Peyer's patch (tissue), 4 donors: ENCODE data around the gene JADE2. TPM values are rescaled to one million over a fixed set of nuclear protein-coding genes. Genes with fewer than 3 reads are reported as not detected.
A peak's percentile ranks its signal among the peaks of the same experiment; 100 is the strongest.

Experiments used
- DNase-seq, 3 donors: peaks; one replicate each; pipeline ENCODE4 v3.0.0-alpha.2; 2017 to 2019
- H3K27ac ChIP-seq, 4 donors: fragments of 200-600 bp; sonication (generic); one replicate each; pipeline ENCODE4 v1.5.1; 2016 to 2019
- H3K27me3 ChIP-seq, 2 donors: fragments of 200-600 bp; sonication (generic); one replicate each; pipeline ENCODE4 v1.5.1; 2019
- H3K36me3 ChIP-seq, 3 donors: fragments of 200-600 bp; sonication (generic); one replicate each; pipeline ENCODE4 v1.5.1; 2016 to 2019
- H3K4me1 ChIP-seq, 4 donors: fragments of 200-600 bp; sonication (generic); one replicate each; pipeline ENCODE4 v1.5.1; 2016 to 2019
- H3K4me3 ChIP-seq, 4 donors: fragments of 200-600 bp; sonication (generic); 1 replicate in 3 of 4; 2 replicates in 1 of 4; pipeline ENCODE4 v1.5.1; 2016 to 2019; ENCODE audit warnings: mild to moderate bottlenecking in 1 of 4
- H3K9me3 ChIP-seq, 4 donors: fragments of 200-600 bp; sonication (generic); one replicate each; pipeline ENCODE4 v1.5.1; 2016 to 2019; ENCODE audit warnings: mild to moderate bottlenecking in 1 of 4
- POLR2A ChIP-seq, 2 donors: fragments of 450-650 bp; IDR thresholded peaks; one replicate each; pipeline ENCODE4 v1.5.1; 2017; ENCODE audit warnings: antibody characterized with exemption in 2 of 2, mild to moderate bottlenecking in 2 of 2, moderate library complexity in 2 of 2
- total RNA-seq, 4 donors: library from RNA; depleted of rRNA; stranded (reverse); fragments of >200 nt; gene quantifications; one replicate each; pipeline ENCODE4 v1.1.0, GENCODE V29; 2016
- TF ChIP-seq, protein P1 (sequence below), 6 experiments: fragments of 450-650 bp in 4 of 6; fragments of 200-600 bp in 2 of 6; sonication (generic) in 1 of 6; IDR thresholded peaks; one replicate each; pipeline ENCODE4 v1.5.1; 2017 to 2019; ENCODE audit warnings: antibody characterized with exemption in 6 of 6, mild to moderate bottlenecking in 3 of 6, moderate library complexity in 1 of 6

Gene JADE2
- total RNA-seq, 4 donors from 2014 or later: 51.5 to 77.6 (median 57.4) TPM

DNA sequence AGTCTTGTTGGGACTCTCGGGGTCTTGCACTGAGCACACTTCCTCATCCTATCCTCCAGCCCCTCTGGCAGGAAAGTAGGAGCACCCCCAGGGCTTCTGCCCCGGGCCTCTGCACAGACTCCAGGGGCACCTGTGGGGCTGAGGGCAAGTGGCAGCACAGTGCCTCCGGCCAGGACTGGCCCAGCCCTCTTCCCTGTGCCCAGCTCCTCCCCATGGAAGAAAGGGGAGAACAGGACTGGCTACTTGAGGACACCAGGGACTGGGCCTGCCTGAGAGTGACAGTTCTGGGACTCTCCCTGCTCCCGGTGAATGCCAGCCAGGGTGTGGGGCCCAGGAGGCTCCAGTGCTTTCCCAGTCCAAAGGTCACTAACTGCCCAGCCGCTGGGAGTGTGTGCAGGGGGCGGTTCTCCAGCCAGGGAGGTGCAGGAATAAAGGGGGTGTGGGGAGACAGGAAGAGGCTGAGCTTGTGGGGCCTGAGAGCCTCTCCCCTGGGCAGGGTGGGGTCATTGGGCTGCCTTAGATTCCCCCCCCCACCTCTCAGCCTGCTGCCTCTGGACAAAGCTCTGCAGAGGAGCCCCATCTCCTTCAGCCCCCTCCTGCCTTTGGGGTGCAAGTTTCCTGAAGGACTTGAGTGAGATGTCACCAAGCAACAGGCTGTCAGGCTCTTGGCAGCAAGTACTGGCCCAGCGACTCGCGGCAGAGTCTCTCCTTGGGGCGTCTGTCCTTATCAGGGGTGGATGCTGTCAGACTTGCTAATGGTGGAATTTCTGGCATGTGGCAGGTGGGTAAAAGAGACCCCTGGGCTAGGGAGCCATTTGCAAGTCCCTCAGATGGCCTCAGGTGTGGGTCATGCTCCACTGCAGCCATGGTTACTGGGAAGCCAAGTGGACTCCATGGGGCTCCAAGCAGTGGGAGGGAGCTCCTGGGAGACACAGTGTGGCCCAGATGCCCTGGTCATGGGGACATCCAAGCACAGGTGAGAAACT, 19.1 kb upstream of the JADE2 start:
- Histone ChIP-seq H3K4me1 (peaks cover 0 to 33% (median 11%) of the 10 kb centered on the region in 4 donors), H3K27ac (peak overlapping the region in 3 of 4 donors; percentile 77 to 84 (median 82)), H3K27me3 (no peaks in the 10 kb centered on the region), H3K4me3 (peak overlapping the region in 3 of 4 donors; percentile 27 to 65 (median 58)), H3K9me3 (no peaks in the 10 kb centered on the region), H3K36me3 (no peaks in the 10 kb centered on the region)
- TF ChIP-seq, protein P1, sequence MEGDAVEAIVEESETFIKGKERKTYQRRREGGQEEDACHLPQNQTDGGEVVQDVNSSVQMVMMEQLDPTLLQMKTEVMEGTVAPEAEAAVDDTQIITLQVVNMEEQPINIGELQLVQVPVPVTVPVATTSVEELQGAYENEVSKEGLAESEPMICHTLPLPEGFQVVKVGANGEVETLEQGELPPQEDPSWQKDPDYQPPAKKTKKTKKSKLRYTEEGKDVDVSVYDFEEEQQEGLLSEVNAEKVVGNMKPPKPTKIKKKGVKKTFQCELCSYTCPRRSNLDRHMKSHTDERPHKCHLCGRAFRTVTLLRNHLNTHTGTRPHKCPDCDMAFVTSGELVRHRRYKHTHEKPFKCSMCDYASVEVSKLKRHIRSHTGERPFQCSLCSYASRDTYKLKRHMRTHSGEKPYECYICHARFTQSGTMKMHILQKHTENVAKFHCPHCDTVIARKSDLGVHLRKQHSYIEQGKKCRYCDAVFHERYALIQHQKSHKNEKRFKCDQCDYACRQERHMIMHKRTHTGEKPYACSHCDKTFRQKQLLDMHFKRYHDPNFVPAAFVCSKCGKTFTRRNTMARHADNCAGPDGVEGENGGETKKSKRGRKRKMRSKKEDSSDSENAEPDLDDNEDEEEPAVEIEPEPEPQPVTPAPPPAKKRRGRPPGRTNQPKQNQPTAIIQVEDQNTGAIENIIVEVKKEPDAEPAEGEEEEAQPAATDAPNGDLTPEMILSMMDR (IDR thresholded peaks at IDR 0.05): peak in 1 of 6 experiments; percentile 33
- peak; percentile 87 to 94 for TF ChIP-seq POLR2A (IDR thresholded peaks at IDR 0.05)
- DNase-seq: peak in 2 of 3 donors; percentile 93 to 96

DNA sequence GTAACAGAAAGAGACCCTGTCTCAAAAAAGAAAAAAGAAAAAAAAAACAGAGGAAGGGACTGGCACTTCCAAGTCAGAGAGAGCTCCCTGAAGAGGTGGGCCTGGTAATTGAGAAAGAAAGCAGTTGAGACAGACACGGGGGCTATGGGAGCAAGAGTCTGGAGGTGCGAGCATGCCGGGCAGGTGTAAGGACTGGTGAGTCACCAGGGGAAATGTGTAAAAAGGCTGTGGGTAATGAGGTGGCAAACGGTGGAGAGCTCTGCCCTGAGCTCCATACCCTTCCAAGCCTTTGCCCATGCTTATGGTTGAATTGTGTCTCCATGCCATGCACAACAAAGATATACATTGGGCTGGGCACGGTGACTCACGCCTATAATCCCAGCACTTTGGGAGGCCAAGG, 18.0 kb upstream of the JADE2 start:
- peak overlapping the region in 2 of 4 donors; percentile 58 to 65 for H3K4me3 ChIP-seq

DNA sequence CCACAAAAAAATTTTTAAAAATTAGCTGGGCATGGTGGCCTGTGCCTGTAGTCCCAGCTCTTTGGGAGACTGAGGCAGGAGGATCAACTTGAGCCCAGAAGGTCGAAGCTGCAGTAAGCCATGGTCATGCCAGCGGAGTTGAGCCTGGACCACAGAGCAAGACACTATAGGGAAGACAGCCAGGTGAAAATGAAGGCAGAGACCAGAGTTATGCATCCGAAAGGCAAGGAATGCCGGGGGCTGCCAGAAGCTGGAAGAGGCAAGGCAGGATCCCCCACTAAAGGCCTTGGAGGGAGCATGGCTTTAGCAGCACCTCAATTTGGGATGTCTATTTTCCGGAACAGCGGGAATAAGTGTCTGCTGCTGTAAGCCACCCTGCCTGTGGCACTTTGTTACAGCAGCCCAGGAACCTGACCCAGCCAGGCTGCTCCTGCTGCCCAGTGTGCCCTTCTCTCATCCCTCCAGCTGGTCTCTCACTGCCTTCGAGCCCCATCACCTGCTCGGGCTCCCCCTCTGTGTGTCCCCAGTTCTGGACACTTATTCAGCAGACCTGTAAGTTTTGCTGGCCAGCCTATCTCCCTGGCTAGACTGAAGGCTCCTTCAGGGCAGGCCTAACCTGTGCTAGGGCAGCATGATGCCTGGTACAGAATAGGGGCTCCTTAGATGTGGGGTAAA, 16.8 kb upstream of the JADE2 start:
- TF ChIP-seq, protein P1 (IDR thresholded peaks at IDR 0.05): no peak
- TF ChIP-seq POLR2A (IDR thresholded peaks at IDR 0.05): no peak
- H3K4me1 ChIP-seq: peaks cover 0 to 36% (median 6%) of the 10 kb centered on the region in 4 donors
- no peaks in the 10 kb centered on the region for H3K27me3 ChIP-seq
- no peaks in the 10 kb centered on the region for H3K36me3 ChIP-seq
- DNase-seq: no peak
- H3K4me3 ChIP-seq: peak overlapping the region in 1 of 4 donors; percentile 1
- H3K27ac ChIP-seq: peak overlapping the region in 1 of 4 donors; percentile 51
- no peaks in the 10 kb centered on the region for H3K9me3 ChIP-seq

More for the DNA sequence above, 18.0 kb upstream of the JADE2 start:
- H3K9me3 ChIP-seq: no peaks in the 10 kb centered on the region
- H3K4me1 ChIP-seq: peaks cover 0 to 42% (median 11%) of the 10 kb centered on the region in 4 donors
- peak in 1 of 3 donors; percentile 62 for DNase-seq
- peak in 1 of 2 donors; percentile 53 for TF ChIP-seq POLR2A (IDR thresholded peaks at IDR 0.05)
- TF ChIP-seq, protein P1 (IDR thresholded peaks at IDR 0.05): no peak
- peak overlapping the region in 3 of 4 donors; percentile 77 to 84 (median 82) for H3K27ac ChIP-seq
- no peaks in the 10 kb centered on the region for H3K36me3 ChIP-seq
- no peaks in the 10 kb centered on the region for H3K27me3 ChIP-seq

DNA sequence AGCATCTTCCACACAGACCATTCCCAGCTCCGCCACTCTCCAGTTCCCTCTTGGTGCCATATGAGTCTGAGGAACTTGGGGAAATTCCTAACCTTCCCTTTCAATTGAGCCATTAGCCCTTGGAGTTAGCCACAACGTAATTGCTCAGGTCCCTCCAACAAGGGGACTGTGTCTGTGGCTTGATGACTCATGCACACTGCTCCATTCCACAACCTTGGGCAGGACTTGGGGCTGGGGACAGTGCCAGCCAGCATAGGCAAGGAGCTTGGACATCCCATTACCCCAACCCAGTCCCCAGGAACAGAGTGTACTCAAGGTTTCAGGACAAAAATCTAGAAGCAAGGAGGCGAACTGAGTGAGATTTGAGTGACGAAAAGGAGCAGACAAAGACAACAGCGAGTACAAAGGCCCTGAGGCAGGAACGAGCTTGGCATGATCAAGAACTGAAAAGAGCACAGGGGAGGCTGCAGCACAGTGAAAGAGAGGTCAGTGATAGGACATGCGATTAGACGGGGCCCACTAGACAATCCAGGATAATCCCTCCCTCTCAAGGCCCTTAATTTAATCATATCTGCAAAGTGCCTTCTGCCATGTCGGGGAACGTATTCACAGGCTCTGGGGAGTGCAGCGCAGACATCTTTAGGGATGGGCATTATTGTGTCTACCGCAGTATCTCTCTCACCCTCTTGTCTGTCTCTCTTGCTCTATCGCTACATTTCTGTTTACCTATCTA, 16.0 kb upstream of the JADE2 start:
- Histone ChIP-seq H3K27me3 (no peaks in the 10 kb centered on the region), H3K4me3 (no peak overlapping the region), H3K9me3 (no peaks in the 10 kb centered on the region), H3K4me1 (peaks cover 0 to 28% (median 3%) of the 10 kb centered on the region in 4 donors), H3K27ac (peak overlapping the region in 1 of 4 donors; percentile 51), H3K36me3 (no peaks in the 10 kb centered on the region)
- DNase-seq: peak in 1 of 3 donors; percentile 53
- TF ChIP-seq POLR2A (IDR thresholded peaks at IDR 0.05): no peak
- TF ChIP-seq, protein P1 (IDR thresholded peaks at IDR 0.05): no peak
